CD4-positive, alpha-beta T cell treated with Interleukin-15 for 4 hours (primary cell): ENCODE measurements around the gene KIAA0930.

ENCODE experiments used
- DNase-seq: peaks from one replicate; pipeline ENCODE4 v3.0.0-alpha.2; 2020; ENCODE audit warnings: low spot score

KIAA0930 gene

GRCh38 chr22:45237065-45237990 is 3.4 kb downstream of the KIAA0930 start:
- DNase-seq: no peak

- no peak for DNase-seq
Measured at GRCh38 chr22:45235851-45236342, 4.8 kb downstream of the KIAA0930 start.

GRCh38 chr22:45235101-45235777 is 5.5 kb downstream of the KIAA0930 start:
- no peak for DNase-seq

- no peak for DNase-seq
Measured at GRCh38 chr22:45233827-45234226, 6.9 kb downstream of the KIAA0930 start.

GRCh38 chr22:45233386-45233785 is 7.3 kb downstream of the KIAA0930 start:
- DNase-seq: no peak

- DNase-seq: no peak
Measured at GRCh38 chr22:45231293-45231692, 9.4 kb downstream of the KIAA0930 start.

GRCh38 chr22:45230026-45230721 is 10.5 kb downstream of the KIAA0930 start:
- no peak for DNase-seq

- no peak for DNase-seq
Measured at GRCh38 chr22:45229181-45229580, 11.5 kb downstream of the KIAA0930 start.

- DNase-seq: no peak
Measured at GRCh38 chr22:45228401-45228754, 12.3 kb downstream of the KIAA0930 start.

GRCh38 chr22:45227645-45228400 is 12.9 kb downstream of the KIAA0930 start:
- no peak for DNase-seq

GRCh38 chr22:45226503-45227186 is 14.0 kb downstream of the KIAA0930 start:
- DNase-seq: no peak

GRCh38 chr22:45225732-45226502 is 14.8 kb downstream of the KIAA0930 start:
- DNase-seq: no peak

GRCh38 chr22:45224988-45225731 is 15.5 kb downstream of the KIAA0930 start:
- DNase-seq: no peak

- no peak for DNase-seq
Measured at GRCh38 chr22:45224331-45224730, 16.4 kb downstream of the KIAA0930 start.

- DNase-seq: no peak
Measured at GRCh38 chr22:45223304-45224117, 17.2 kb downstream of the KIAA0930 start.

GRCh38 chr22:45221201-45221600 is 19.5 kb downstream of the KIAA0930 start:
- no peak for DNase-seq

- DNase-seq: peak; percentile 10
Measured at GRCh38 chr22:45218976-45219375, 21.7 kb downstream of the KIAA0930 start.

GRCh38 chr22:45217806-45218205 is 22.9 kb downstream of the KIAA0930 start:
- DNase-seq: no peak

GRCh38 chr22:45217345-45217744 is 23.3 kb downstream of the KIAA0930 start:
- no peak for DNase-seq
